NCI-H146 (cell line): ENCODE results near the gene THADA.
"Not testable (repeated sequence)": the region's sequence is repeated elsewhere in the genome, so short reads cannot be mapped to it uniquely, and the experiment has no call there.

Experiments used
- DNase-seq: peaks from one replicate; lab custom pipeline; 2025; lab: John Stamatoyannopoulos, UW

THADA gene

GRCh38 chr2:43594875-43595274 is 963 bp downstream of the THADA start:
- no peak for DNase-seq

GRCh38 chr2:43593254-43593653 is 2.6 kb downstream of the THADA start:
- no peak for DNase-seq

- no peak for DNase-seq
Measured at GRCh38 chr2:43592443-43592842, 3.4 kb downstream of the THADA start.

GRCh38 chr2:43585708-43586107 is 10.1 kb downstream of the THADA start:
- DNase-seq: no peak

GRCh38 chr2:43579275-43579981 is 16.4 kb downstream of the THADA start:
- DNase-seq: no peak

GRCh38 chr2:43576981-43577892 is 18.6 kb downstream of the THADA start:
- peak; percentile 45 for DNase-seq

GRCh38 chr2:43572244-43572643 is 23.6 kb downstream of the THADA start:
- no peak for DNase-seq

- DNase-seq: no peak
Measured at GRCh38 chr2:43569921-43570320, 25.9 kb downstream of the THADA start.

GRCh38 chr2:43568228-43568627 is 27.6 kb downstream of the THADA start:
- DNase-seq: no peak

GRCh38 chr2:43566461-43566729 is 29.4 kb downstream of the THADA start:
- no peak for DNase-seq

- no peak for DNase-seq
Measured at GRCh38 chr2:43563679-43564078, 32.2 kb downstream of the THADA start.

- DNase-seq: no peak
Measured at GRCh38 chr2:43560231-43560547, 35.6 kb downstream of the THADA start.

GRCh38 chr2:43559391-43560230 is 36.2 kb downstream of the THADA start:
- no peak for DNase-seq

- DNase-seq: no peak
Measured at GRCh38 chr2:43557196-43557595, 38.6 kb downstream of the THADA start.

- DNase-seq: no peak
Measured at GRCh38 chr2:43556256-43556655, 39.6 kb downstream of the THADA start.

- no peak for DNase-seq
Measured at GRCh38 chr2:43553341-43553855, 42.4 kb downstream of the THADA start.

GRCh38 chr2:43551990-43552389 is 43.8 kb downstream of the THADA start:
- DNase-seq: no peak

- not testable (repeated sequence) for DNase-seq
Measured at GRCh38 chr2:43548381-43548780, 47.5 kb downstream of the THADA start.

GRCh38 chr2:43542285-43542933 is 53.4 kb downstream of the THADA start:
- DNase-seq: peak; percentile 25

GRCh38 chr2:43541165-43541564 is 54.7 kb downstream of the THADA start:
- DNase-seq: no peak

- no peak for DNase-seq
Measured at GRCh38 chr2:43540021-43540779, 55.6 kb downstream of the THADA start.
